ENCODE results near the gene CASKIN1. TPM values are rescaled to one million over a fixed set of nuclear protein-coding genes. Genes with fewer than 3 reads are reported as not detected.
A peak's percentile ranks its signal among the peaks of the same experiment; 100 is the strongest.

The CASKIN1 gene
- total and polyA plus RNA-seq, 3 donors from 2014 or later = 2.1 to 159 (median 6.4) TPM

GRCh38 chr16:2210386-2211365 lies 14.3 kb upstream of the CASKIN1 start, which contains the start of gene BRICD5:
Gene BRICD5 (minus strand): TSS chr16:2210863. CDS start chr16:2210833, 30 bp downstream.
- H3K36me3 ChIP-seq (ENCODE audit: low read depth, missing control alignments) = no peaks in the 10 kb centered on the region
- no peak within 1 kb of the TSS for H3K4me3 ChIP-seq
- no peaks in the 10 kb centered on the region for H3K27me3 ChIP-seq
- H3K4me1 ChIP-seq = peaks cover 51% of the 10 kb centered on the region
- no peak within 1 kb of the TSS for H3K27ac ChIP-seq
- WGBS, 2 donors = 45 to 56% methylated on average over 15 to 24 of the region's 24 CpGs
- peak; percentile 77 for DNase-seq
- intact Hi-C loops (cut with DNase I; ENCODE audit: low total_unique reads) = no loop called here
- no peak for TF ChIP-seq POLR2A (IDR thresholded peaks at IDR 0.05)
- no peak for TF ChIP-seq CTCF (IDR thresholded peaks at IDR 0.05)
- no peaks in the 10 kb centered on the region for H3K9me3 ChIP-seq

- Histone ChIP-seq H3K4me3 (no peak overlapping the region), H3K36me3 (ENCODE audit: low read depth, missing control alignments) (no peaks in the 10 kb centered on the region), H3K9me3 (no peaks in the 10 kb centered on the region), H3K4me1 (peaks cover 51% of the 10 kb centered on the region), H3K27me3 (no peaks in the 10 kb centered on the region), H3K27ac (no peak overlapping the region)
- TF ChIP-seq CTCF (IDR thresholded peaks at IDR 0.05) = no peak
- no peak for TF ChIP-seq POLR2A (IDR thresholded peaks at IDR 0.05)
- DNase-seq = no peak
- intact Hi-C loops (cut with DNase I; ENCODE audit: low total_unique reads) = no loop called here
- WGBS, 2 donors = 71 to 87% methylated on average over 3 to 16 of the region's 17 CpGs
These were observed 13.6 kb upstream of the CASKIN1 start for GRCh38 chr16:2210009-2210332.

- intact Hi-C loops (cut with DNase I; ENCODE audit: low total_unique reads) = no loop called here
- Histone ChIP-seq H3K27me3 (no peaks in the 10 kb centered on the region), H3K4me1 (peaks cover 55% of the 10 kb centered on the region), H3K9me3 (no peaks in the 10 kb centered on the region), H3K27ac (no peak overlapping the region), H3K4me3 (no peak overlapping the region), H3K36me3 (ENCODE audit: low read depth, missing control alignments) (no peaks in the 10 kb centered on the region)
- 73 to 74% methylated on average over 6 to 29 of the region's 29 CpGs for WGBS, 2 donors
- no peak for DNase-seq
- TF ChIP-seq CTCF (IDR thresholded peaks at IDR 0.05) = no peak
- TF ChIP-seq POLR2A (IDR thresholded peaks at IDR 0.05) = no peak
These were observed 13.0 kb upstream of the CASKIN1 start for GRCh38 chr16:2209258-2210008.

GRCh38 chr16:2208772-2209171 lies 12.4 kb upstream of the CASKIN1 start:
- H3K4me1 ChIP-seq = peaks cover 55% of the 10 kb centered on the region
- no peaks in the 10 kb centered on the region for H3K27me3 ChIP-seq

More at GRCh38 chr16:2208772-2209171, 12.4 kb upstream of the CASKIN1 start:
- H3K9me3 ChIP-seq = no peaks in the 10 kb centered on the region
- intact Hi-C loops (cut with DNase I; ENCODE audit: low total_unique reads) = no loop called here
- DNase-seq = no peak
- no peaks in the 10 kb centered on the region for H3K36me3 ChIP-seq (ENCODE audit: low read depth, missing control alignments)
- H3K27ac ChIP-seq = no peak overlapping the region
- H3K4me3 ChIP-seq = no peak overlapping the region
- WGBS, 2 donors = 89 to 94% methylated on average over 3 to 9 of the region's 9 CpGs
- TF ChIP-seq CTCF (IDR thresholded peaks at IDR 0.05) (no peak), POLR2A (IDR thresholded peaks at IDR 0.05) (no peak)

Measured in testis (tissue), 3 donors.